H1 (cell line): ENCODE measurements around the gene MRPS27.

Experiments used
- BACH1 ChIP-seq: IDR thresholded peaks from 2 replicates; pipeline ENCODE4 v1.6.1; 2012; ENCODE audit warnings: low read length, improper control_type of control experiment
- CHD1 ChIP-seq: IDR thresholded peaks from 2 replicates; pipeline ENCODE4 v1.6.1; 2012; ENCODE audit warnings: low read depth, low read length, improper control_type of control experiment
- CTCF ChIP-seq, 3 experiments: IDR thresholded peaks; 1 replicate in 2 of 3; 2 replicates in 1 of 3; pipeline versions ENCODE4 v1.5.1 to v1.6.1; 2011; ENCODE audit warnings: low read length in 3 of 3, mild to moderate bottlenecking in 3 of 3, inconsistent platforms in 2 of 3, low read depth in 1 of 3, moderate library complexity in 1 of 3; ENCODE audit not compliant: insufficient read depth in 1 of 3; ENCODE audit errors: control extremely low read depth in 1 of 3
- E2F6 ChIP-seq: IDR thresholded peaks from 2 replicates; pipeline ENCODE4 v1.6.1; 2012; ENCODE audit warnings: inconsistent platforms
- JUN ChIP-seq: IDR thresholded peaks from 2 replicates; pipeline ENCODE4 v1.6.1; 2011; ENCODE audit warnings: low read depth, mild to moderate bottlenecking, improper control_type of control experiment, low read length
- RBBP5 ChIP-seq: IDR thresholded peaks from 2 replicates; pipeline ENCODE4 v1.7.1; 2012; ENCODE audit warnings: low read depth, mild to moderate bottlenecking, inconsistent platforms, low read length, moderate library complexity, borderline replicate concordance
- RFX5 ChIP-seq: IDR thresholded peaks from 2 replicates; pipeline ENCODE4 v1.6.1; 2011; ENCODE audit warnings: low read depth, low read length, improper control_type of control experiment, borderline replicate concordance

DNA sequence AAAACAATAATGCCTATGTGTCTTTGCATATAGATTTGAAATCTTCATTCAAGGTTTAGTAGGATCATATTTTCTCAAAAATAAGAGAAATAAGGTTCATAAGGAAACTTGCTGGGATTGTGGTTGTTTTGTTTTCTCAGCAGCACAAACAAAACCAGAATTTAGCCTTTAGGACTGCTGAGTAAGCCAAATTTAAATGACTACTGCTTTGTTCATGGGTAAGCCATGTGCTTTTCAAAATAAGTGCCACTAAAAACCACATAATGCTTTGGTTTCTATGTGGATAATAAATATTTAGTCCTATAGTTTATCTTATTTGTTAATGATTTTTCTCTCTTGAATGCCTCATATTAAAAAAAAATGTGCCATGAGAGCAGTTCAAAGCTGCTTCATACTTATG lies 38.9 kb upstream of the MRPS27 start:
- TF ChIP-seq BACH1 = no peak
- TF ChIP-seq E2F6 = no peak
- TF ChIP-seq JUN = no peak
- no peak for TF ChIP-seq RBBP5
- no peak for TF ChIP-seq RFX5
- no peak for TF ChIP-seq CTCF (IDR thresholded peaks at IDR 0.05; ENCODE audit: control extremely low read depth in 1 of 3, insufficient read depth in 1 of 3, low read depth in 1 of 3, low read length in 3 of 3)
- no peak for TF ChIP-seq CHD1
